ENCODE data around the gene RNU6-9. TPM values are rescaled to one million over a fixed set of nuclear protein-coding genes. Genes with fewer than 3 reads are reported as not detected.

RNU6-9 gene
- total and polyA plus RNA-seq, 2 of the 13 experiments (the other 11 are each of a cell fraction or from before 2014, with no cell fraction given) = under 0.01 TPM; not detected in 1

DNA sequence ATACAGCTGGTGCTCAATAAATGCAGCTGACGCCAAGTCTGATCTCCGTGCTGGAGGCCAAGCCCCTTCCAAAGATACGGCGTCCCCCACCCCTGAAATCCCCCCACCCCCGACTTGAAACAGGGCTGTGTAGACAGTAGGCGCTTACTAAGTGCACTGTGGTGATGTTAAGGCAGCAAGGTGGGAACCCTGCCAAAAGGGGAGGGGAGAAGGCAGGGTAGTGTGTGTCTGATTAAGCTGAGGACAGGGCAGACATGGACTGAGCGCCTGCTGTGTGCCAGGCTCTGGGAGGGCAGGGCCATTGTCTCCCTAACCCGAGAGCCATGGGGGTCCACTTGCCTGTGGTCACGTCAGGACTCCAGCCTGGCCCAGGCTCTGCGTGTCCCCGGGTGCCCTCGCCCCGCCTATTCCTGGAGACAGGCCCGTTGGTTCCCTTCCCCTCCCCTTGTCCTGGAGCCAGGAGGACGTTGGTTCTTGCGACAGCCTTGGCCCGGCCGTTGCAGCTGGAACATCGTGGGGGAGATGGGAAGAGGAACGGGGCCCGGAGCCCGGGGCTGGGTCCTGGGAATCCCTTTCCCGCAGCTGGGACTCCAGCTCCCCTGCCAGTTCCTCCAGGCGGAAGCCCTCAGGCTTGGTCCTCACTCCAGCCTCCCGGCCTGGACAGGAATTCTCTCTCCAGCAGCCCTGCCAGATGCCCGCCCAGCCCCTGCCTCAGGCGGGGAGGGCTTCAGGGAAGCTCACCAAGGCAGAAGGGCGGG is 42.9 kb upstream of the RNU6-9 start:
- in situ Hi-C loops (cut with HindIII; ENCODE audit: extremely low pct_ligation_motif_present, low pct_unique_long_range_greater_than_20kb) (loop anchor here (10.0 kb wide), 1 partner anchor 86 kb away; no protein-coding TSS in a partner anchor), intact Hi-C loops (cut with micrococcal nuclease; ENCODE audit: unreplicated experiment) (no loop called here)
- Histone ChIP-seq H3K9ac (ENCODE audit: insufficient read depth, low read depth, low read length) (no peak overlapping the region), H4K20me1 (ENCODE audit: insufficient read depth, low read length) (no peaks in the 10 kb centered on the region), H3K4me1 (ENCODE audit: insufficient read depth, low read length) (peaks cover 21% of the 10 kb centered on the region; the same call in 1 of the 2 replicates), H3K36me3 (replicated peaks in 1 of 2; ENCODE audit: control insufficient read depth in 1 of 2, insufficient read depth in 2 of 2, low read length in 2 of 2) (no peaks in the 10 kb centered on the region), H3K9me3 (ENCODE audit: low read length) (no peaks in the 10 kb centered on the region), H3K27ac (ENCODE audit: extremely low read length, insufficient read depth, low read length) (no peak overlapping the region), H3K27me3 (ENCODE audit: control insufficient read depth in 1 of 2, insufficient read depth in 2 of 2, low read length in 2 of 2) (peaks cover 10 to 49% of the 10 kb centered on the region in 2 experiments), H3K4me2 (ENCODE audit: low read depth, low read length) (peak overlapping the region; percentile 54; the same call in 1 of the 2 replicates), H3K79me2 (ENCODE audit: insufficient read depth, low read length) (no peaks in the 10 kb centered on the region), H3K4me3 (replicated peaks in 1 of 3; ENCODE audit: insufficient read depth in 1 of 3, low read depth in 2 of 3, low read length in 3 of 3) (peak overlapping the region in 1 of 3 experiments; percentile 24; a peak in 1 of 6 replicates), H2AFZ (ENCODE audit: low read length) (no peak overlapping the region)
- 15% methylated on average over 13 of the region's 28 CpGs for WGBS (ENCODE audit: low lambda C conversion rate)
- DNase-seq (ENCODE audit: low spot score) (no peak), FAIRE-seq (no peak), ATAC-seq (peak; percentile 62)
- CTCF ChIA-PET (ENCODE audit: low intra/inter-chr PET ratio, low total read pairs) = no interaction called here
- no TSS peak for BruUV-seq (replicated peaks)
- POLR2A ChIA-PET = interaction anchor here (0.9 to 1.1 kb wide), 2 partner anchors 51 to 68 kb away, joined by 3 to 4 read pairs; no protein-coding TSS in a partner anchor
- no peak for TF ChIP-seq SP140L (CRISPR knock-in tag; IDR thresholded peaks at IDR 0.05; ENCODE audit: borderline replicate concordance)
- no peak for TF ChIP-seq SUZ12 (IDR thresholded peaks at IDR 0.05; ENCODE audit: low read depth, low read length)
- peak; percentile 39; the same call in 1 of the 2 replicates for TF ChIP-seq CEBPB (IDR thresholded peaks at IDR 0.05; ENCODE audit: borderline replicate concordance, low read depth, low read length)
- TF ChIP-seq HNF4A (CRISPR knock-in tag; IDR thresholded peaks at IDR 0.05) = no peak
- TF ChIP-seq, protein P1, sequence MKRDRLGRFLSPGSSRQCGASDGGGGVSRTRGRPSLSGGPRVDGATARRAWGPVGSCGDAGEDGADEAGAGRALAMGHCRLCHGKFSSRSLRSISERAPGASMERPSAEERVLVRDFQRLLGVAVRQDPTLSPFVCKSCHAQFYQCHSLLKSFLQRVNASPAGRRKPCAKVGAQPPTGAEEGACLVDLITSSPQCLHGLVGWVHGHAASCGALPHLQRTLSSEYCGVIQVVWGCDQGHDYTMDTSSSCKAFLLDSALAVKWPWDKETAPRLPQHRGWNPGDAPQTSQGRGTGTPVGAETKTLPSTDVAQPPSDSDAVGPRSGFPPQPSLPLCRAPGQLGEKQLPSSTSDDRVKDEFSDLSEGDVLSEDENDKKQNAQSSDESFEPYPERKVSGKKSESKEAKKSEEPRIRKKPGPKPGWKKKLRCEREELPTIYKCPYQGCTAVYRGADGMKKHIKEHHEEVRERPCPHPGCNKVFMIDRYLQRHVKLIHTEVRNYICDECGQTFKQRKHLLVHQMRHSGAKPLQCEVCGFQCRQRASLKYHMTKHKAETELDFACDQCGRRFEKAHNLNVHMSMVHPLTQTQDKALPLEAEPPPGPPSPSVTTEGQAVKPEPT (CRISPR knock-in tag; IDR thresholded peaks at IDR 0.05; ENCODE audit: low read depth) = no peak
- no peak for TF ChIP-seq ESRRA (CRISPR knock-in tag; IDR thresholded peaks at IDR 0.05; ENCODE audit: low read depth)
- TF ChIP-seq, protein P2, sequence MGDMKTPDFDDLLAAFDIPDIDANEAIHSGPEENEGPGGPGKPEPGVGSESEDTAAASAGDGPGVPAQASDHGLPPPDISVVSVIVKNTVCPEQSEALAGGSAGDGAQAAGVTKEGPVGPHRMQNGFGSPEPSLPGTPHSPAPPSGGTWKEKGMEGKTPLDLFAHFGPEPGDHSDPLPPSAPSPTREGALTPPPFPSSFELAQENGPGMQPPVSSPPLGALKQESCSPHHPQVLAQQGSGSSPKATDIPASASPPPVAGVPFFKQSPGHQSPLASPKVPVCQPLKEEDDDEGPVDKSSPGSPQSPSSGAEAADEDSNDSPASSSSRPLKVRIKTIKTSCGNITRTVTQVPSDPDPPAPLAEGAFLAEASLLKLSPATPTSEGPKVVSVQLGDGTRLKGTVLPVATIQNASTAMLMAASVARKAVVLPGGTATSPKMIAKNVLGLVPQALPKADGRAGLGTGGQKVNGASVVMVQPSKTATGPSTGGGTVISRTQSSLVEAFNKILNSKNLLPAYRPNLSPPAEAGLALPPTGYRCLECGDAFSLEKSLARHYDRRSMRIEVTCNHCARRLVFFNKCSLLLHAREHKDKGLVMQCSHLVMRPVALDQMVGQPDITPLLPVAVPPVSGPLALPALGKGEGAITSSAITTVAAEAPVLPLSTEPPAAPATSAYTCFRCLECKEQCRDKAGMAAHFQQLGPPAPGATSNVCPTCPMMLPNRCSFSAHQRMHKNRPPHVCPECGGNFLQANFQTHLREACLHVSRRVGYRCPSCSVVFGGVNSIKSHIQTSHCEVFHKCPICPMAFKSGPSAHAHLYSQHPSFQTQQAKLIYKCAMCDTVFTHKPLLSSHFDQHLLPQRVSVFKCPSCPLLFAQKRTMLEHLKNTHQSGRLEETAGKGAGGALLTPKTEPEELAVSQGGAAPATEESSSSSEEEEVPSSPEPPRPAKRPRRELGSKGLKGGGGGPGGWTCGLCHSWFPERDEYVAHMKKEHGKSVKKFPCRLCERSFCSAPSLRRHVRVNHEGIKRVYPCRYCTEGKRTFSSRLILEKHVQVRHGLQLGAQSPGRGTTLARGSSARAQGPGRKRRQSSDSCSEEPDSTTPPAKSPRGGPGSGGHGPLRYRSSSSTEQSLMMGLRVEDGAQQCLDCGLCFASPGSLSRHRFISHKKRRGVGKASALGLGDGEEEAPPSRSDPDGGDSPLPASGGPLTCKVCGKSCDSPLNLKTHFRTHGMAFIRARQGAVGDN (CRISPR knock-in tag; IDR thresholded peaks at IDR 0.05) = peak; percentile 30
- TF ChIP-seq RXRB (CRISPR knock-in tag; IDR thresholded peaks at IDR 0.05; ENCODE audit: borderline replicate concordance) = 0 out of 2 replicates have a peak, but pooled peaks have one; percentile 25
- TF ChIP-seq ZNF790 (CRISPR knock-in tag; IDR thresholded peaks at IDR 0.05; ENCODE audit: borderline replicate concordance) = no peak
- peak; percentile 81 for TF ChIP-seq RXRA (CRISPR knock-in tag; IDR thresholded peaks at IDR 0.05)
- TF ChIP-seq ZNF460 (CRISPR knock-in tag; IDR thresholded peaks at IDR 0.05; ENCODE audit: borderline replicate concordance) = no peak
- TF ChIP-seq, protein P3, sequence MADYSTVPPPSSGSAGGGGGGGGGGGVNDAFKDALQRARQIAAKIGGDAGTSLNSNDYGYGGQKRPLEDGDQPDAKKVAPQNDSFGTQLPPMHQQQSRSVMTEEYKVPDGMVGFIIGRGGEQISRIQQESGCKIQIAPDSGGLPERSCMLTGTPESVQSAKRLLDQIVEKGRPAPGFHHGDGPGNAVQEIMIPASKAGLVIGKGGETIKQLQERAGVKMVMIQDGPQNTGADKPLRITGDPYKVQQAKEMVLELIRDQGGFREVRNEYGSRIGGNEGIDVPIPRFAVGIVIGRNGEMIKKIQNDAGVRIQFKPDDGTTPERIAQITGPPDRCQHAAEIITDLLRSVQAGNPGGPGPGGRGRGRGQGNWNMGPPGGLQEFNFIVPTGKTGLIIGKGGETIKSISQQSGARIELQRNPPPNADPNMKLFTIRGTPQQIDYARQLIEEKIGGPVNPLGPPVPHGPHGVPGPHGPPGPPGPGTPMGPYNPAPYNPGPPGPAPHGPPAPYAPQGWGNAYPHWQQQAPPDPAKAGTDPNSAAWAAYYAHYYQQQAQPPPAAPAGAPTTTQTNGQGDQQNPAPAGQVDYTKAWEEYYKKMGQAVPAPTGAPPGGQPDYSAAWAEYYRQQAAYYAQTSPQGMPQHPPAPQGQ (CRISPR knock-in tag; IDR thresholded peaks at IDR 0.05; ENCODE audit: borderline replicate concordance) = no peak
- TF ChIP-seq ZNF749 (CRISPR knock-in tag; IDR thresholded peaks at IDR 0.05; ENCODE audit: borderline replicate concordance) = no peak
- no peak for TF ChIP-seq ZNF34 (CRISPR knock-in tag; IDR thresholded peaks at IDR 0.05; ENCODE audit: borderline replicate concordance)
- no peak for TF ChIP-seq KAT7 (CRISPR knock-in tag; IDR thresholded peaks at IDR 0.05; ENCODE audit: borderline replicate concordance)

All from HepG2 (cell line).